Measurements from ENCODE around the gene DMD. TPM values are rescaled to one million over a fixed set of nuclear protein-coding genes. Genes with fewer than 3 reads are reported as not detected.

The DMD gene
- total RNA-seq, 3 donors from 2014 or later, result 11.2 to 140 (median 12.6) TPM

GRCh38 chrX:31212856-31213748 lies 1998.2 kb downstream of the DMD start:
- no peak for DNase-seq
- intact Hi-C loops (cut with DNase I, micrococcal nuclease), result no loop called here

GRCh38 chrX:31209005-31209628 lies 2002.2 kb downstream of the DMD start:
- no peaks in the 10 kb centered on the region for H3K4me1 ChIP-seq (ENCODE audit: low read depth)
- ATAC-seq (peak; percentile 38), DNase-seq (no peak)
- no peaks in the 10 kb centered on the region for H3K36me3 ChIP-seq (ENCODE audit: low read depth)
- no peak for TF ChIP-seq CTCF (IDR thresholded peaks at IDR 0.05)
- intact Hi-C loops (cut with DNase I, micrococcal nuclease), result no loop called here
- no peaks in the 10 kb centered on the region for H3K9me3 ChIP-seq
- no peak overlapping the region for H3K4me3 ChIP-seq

More at GRCh38 chrX:31212856-31213748, 1998.2 kb downstream of the DMD start:
- Histone ChIP-seq H3K9me3 (no peaks in the 10 kb centered on the region), H3K4me3 (no peak overlapping the region), H3K4me1 (ENCODE audit: low read depth) (no peaks in the 10 kb centered on the region), H3K36me3 (ENCODE audit: low read depth) (no peaks in the 10 kb centered on the region)
- no peak for TF ChIP-seq CTCF (IDR thresholded peaks at IDR 0.05)
- ATAC-seq, result no peak

- H3K4me1 ChIP-seq (ENCODE audit: low read depth), result no peaks in the 10 kb centered on the region
- no peak overlapping the region for H3K4me3 ChIP-seq
- ATAC-seq (no peak), DNase-seq (no peak)
- intact Hi-C loops (cut with DNase I, micrococcal nuclease), result no loop called here
- no peaks in the 10 kb centered on the region for H3K9me3 ChIP-seq
- no peaks in the 10 kb centered on the region for H3K36me3 ChIP-seq (ENCODE audit: low read depth)
- no peak for TF ChIP-seq CTCF (IDR thresholded peaks at IDR 0.05)
These were observed 2009.8 kb downstream of the DMD start for GRCh38 chrX:31201503-31201902.

- ATAC-seq, result no peak
- DNase-seq, result no peak
- intact Hi-C loops (cut with DNase I, micrococcal nuclease), result no loop called here
- H3K9me3 ChIP-seq, result no peaks in the 10 kb centered on the region
- no peaks in the 10 kb centered on the region for H3K4me1 ChIP-seq (ENCODE audit: low read depth)
- TF ChIP-seq CTCF (IDR thresholded peaks at IDR 0.05), result no peak
- no peaks in the 10 kb centered on the region for H3K36me3 ChIP-seq (ENCODE audit: low read depth)
- H3K4me3 ChIP-seq, result no peak overlapping the region
These were observed 2010.9 kb downstream of the DMD start for GRCh38 chrX:31200430-31200829.

- Histone ChIP-seq H3K9me3 (no peaks in the 10 kb centered on the region), H3K4me1 (ENCODE audit: low read depth) (no peaks in the 10 kb centered on the region), H3K36me3 (ENCODE audit: low read depth) (no peaks in the 10 kb centered on the region), H3K4me3 (no peak overlapping the region)
- ATAC-seq (peak; percentile 93), DNase-seq (peak in 2 of 3 donors; percentile 27 to 55)
- no peak for TF ChIP-seq CTCF (IDR thresholded peaks at IDR 0.05)
- intact Hi-C loops (cut with DNase I, micrococcal nuclease), result no loop called here
These were observed 2011.6 kb downstream of the DMD start for GRCh38 chrX:31199840-31200114.
